Breast epithelium (tissue), 4 donors: ENCODE measurements around the gene CFD. TPM values are rescaled to one million over a fixed set of nuclear protein-coding genes. Genes with fewer than 3 reads are reported as not detected.
A peak's percentile ranks its signal among the peaks of the same experiment; 100 is the strongest.

ENCODE experiments used
- DNase-seq, 2 donors: peaks; one replicate each; pipeline ENCODE4 v3.0.0-alpha.2; 2019; ENCODE audit warnings: low spot score in 2 of 2
- H3K27ac ChIP-seq, 2 donors: fragments of 200-600 bp; sonication (generic) in 1 of 2; one replicate each; pipeline ENCODE4 v1.5.1; 2016 to 2019; ENCODE audit warnings: mild to moderate bottlenecking in 1 of 2
- H3K27me3 ChIP-seq, 2 donors: fragments of 200-600 bp; sonication (generic) in 1 of 2; one replicate each; pipeline versions ENCODE4 v1.5.1 to v1.6.0; 2017 to 2019; ENCODE audit warnings: control low read depth in 1 of 2, mild to moderate bottlenecking in 1 of 2
- H3K36me3 ChIP-seq: fragments of 200-600 bp; one replicate; pipeline ENCODE4 v1.5.1; 2019
- H3K4me1 ChIP-seq, 2 donors: fragments of 200-600 bp; sonication (generic); one replicate each; pipeline ENCODE4 v1.5.1; 2016 to 2019; ENCODE audit warnings: control low read depth in 1 of 2
- H3K4me3 ChIP-seq, 3 donors: fragments of 200-600 bp; sonication (generic); 1 replicate in 2 of 3; 2 replicates in 1 of 3; pipeline ENCODE4 v1.5.1; 2016 to 2019; ENCODE audit warnings: mild to moderate bottlenecking in 3 of 3, moderate library complexity in 2 of 3
- H3K9me3 ChIP-seq, 2 donors: fragments of 200-600 bp; sonication (generic) in 1 of 2; one replicate each; pipeline ENCODE4 v1.5.1; 2016 to 2019; ENCODE audit warnings: control low read depth in 1 of 2
- CTCF ChIP-seq, 3 donors: fragments of 450-650 bp; IDR thresholded peaks; one replicate each; pipeline ENCODE4 v1.5.1; 2016 to 2017; ENCODE audit warnings: antibody characterized with exemption in 3 of 3, mild to moderate bottlenecking in 3 of 3, moderate library complexity in 3 of 3
- POLR2A ChIP-seq: fragments of 450-650 bp; IDR thresholded peaks from one replicate; pipeline ENCODE4 v1.6.1; 2016; ENCODE audit warnings: antibody characterized with exemption, mild to moderate bottlenecking, moderate library complexity
- POLR2AphosphoS5 ChIP-seq, 3 donors: sonication (generic); formaldehyde crosslinking; IDR thresholded peaks; one replicate each; pipeline ENCODE4 v1.6.1; 2017; ENCODE audit warnings: antibody characterized with exemption in 3 of 3
- intact Hi-C: fragments of 100-400 bp; cut with DNase I; formaldehyde crosslinking; loops from one replicate; pipeline ENCODE4 v1.15.1; 2023; ENCODE audit warnings: low total_unique reads
- total RNA-seq, 3 donors: library from RNA; depleted of rRNA; stranded (reverse); fragments of >200 nt; gene quantifications; one replicate each; pipeline ENCODE4 v1.1.0, GENCODE V29; 2016

CFD gene
- total RNA-seq, 3 donors from 2014 or later = 345 to 6,770 (median 797) TPM

DNA sequence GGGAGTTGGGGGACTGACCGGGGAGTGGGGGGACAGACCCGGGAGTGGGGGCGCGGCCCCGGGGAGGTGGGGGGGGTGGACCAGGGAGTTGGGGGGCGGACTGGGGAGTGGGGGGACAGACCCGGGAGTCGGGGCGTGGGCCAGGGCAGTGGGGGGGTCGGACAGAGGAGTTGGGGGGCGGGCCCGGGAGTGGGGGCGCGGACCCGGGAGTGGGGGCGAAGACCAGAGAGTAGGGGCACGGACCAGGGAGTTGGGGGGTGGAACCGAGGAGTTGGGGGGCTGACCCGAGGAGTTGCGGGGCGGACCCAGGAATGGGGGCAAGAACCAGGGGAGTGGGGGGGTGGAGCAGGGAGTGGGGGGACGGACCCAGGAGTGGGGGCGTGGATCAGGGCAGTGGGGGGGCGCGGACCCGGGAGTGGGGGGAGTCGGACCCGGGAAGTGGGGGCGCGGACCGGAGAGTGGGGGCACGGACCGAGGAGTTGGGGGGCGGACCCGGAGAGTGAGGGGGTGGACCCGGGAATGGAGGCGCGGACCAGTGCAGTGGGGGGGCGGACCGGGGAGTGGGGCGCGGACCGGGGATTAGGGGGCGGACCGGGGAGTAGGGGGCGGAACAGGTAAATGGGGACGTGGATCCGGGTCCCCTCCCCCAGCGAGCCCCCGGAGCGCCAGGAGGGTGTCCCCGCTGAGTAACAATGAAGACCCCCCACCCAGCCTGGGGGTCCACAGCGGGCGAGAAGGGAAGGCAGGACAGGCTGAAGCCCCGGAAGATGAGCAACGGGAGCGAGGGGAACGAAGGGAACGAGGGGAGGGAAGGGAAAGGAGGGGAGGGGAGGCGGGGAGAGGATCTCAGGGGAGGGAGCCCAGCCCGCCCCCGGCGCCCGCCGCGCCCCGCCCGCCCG lies 53.0 kb downstream of the CFD start:
- intact Hi-C loops = no loop called here
- peaks cover 0 to 6% of the 10 kb centered on the region in 2 donors for H3K27me3 ChIP-seq

More for the DNA sequence above, 53.0 kb downstream of the CFD start:
- peak overlapping the region; percentile 80 to 98 (median 85) for H3K4me3 ChIP-seq
- no peaks in the 10 kb centered on the region for H3K9me3 ChIP-seq
- DNase-seq = peak in 1 of 2 donors; percentile 41
- no peaks in the 10 kb centered on the region for H3K36me3 ChIP-seq
- TF ChIP-seq POLR2A (no peak), POLR2AphosphoS5 (IDR thresholded peaks at IDR 0.05) (no peak), CTCF (IDR thresholded peaks at IDR 0.05) (no peak)
- H3K27ac ChIP-seq = peak overlapping the region; percentile 96 to 98
- peaks cover 3 to 8% of the 10 kb centered on the region in 2 donors for H3K4me1 ChIP-seq

Other genes starting within 250 kb of the CFD start
- gene POLRMT, start 226.1 kb upstream of the CFD start, total RNA-seq = 10 to 100 TPM; 21.9 to 34.7 (median 28.2) TPM
- under 1 TPM in 2 of 3 donors, not detected in 1; 0.33 to 0.48 TPM for gene FGF22, start 219.8 kb upstream of the CFD start, total RNA-seq
- 10 to 100 TPM; 41.1 to 46.5 (median 46.2) TPM for gene RNF126, start 196.4 kb upstream of the CFD start, total RNA-seq
- gene FSTL3, start 183.3 kb upstream of the CFD start, total RNA-seq = 100 to 1,000 TPM in 2 of 3 donors, 10 to 100 TPM in 1; 37.8 to 198 (median 111) TPM
- not detected for gene PRSS57, start 164.2 kb upstream of the CFD start, total RNA-seq
- gene PALM, start 150.7 kb upstream of the CFD start, total RNA-seq = 10 to 100 TPM; 16.1 to 61.0 (median 35.1) TPM
- gene MISP, start 108.6 kb upstream of the CFD start, total RNA-seq = 1 to 10 TPM in 2 of 3 donors, under 1 TPM in 1; 0.16 to 3.6 (median 2.5) TPM
- 100 to 1,000 TPM in 2 of 3 donors, 10 to 100 TPM in 1; 92.0 to 147 (median 131) TPM for gene PTBP1, start 62.2 kb upstream of the CFD start, total RNA-seq
- gene PLPPR3, start 37.7 kb upstream of the CFD start, total RNA-seq = 1 to 10 TPM in 2 of 3 donors, not detected in 1; 6.9 to 9.1 TPM
- under 1 TPM in 1 of 3 donors, not detected in 2; 0.29 TPM for gene AZU1, start 31.8 kb upstream of the CFD start, total RNA-seq
- gene PRTN3, start 18.7 kb upstream of the CFD start, total RNA-seq = 1 to 10 TPM in 1 of 3 donors, under 1 TPM in 1, not detected in 1; 0.44 to 1.1 TPM
- 1 to 10 TPM in 2 of 3 donors, under 1 TPM in 1; 0.98 to 5.0 (median 1.0) TPM for gene ELANE, start 7.4 kb upstream of the CFD start, total RNA-seq
- 10 to 100 TPM; 14.9 to 33.1 (median 32.8) TPM for gene MED16, start 33.5 kb downstream of the CFD start, total RNA-seq
- gene RNU6-9, start 33.8 kb downstream of the CFD start, total RNA-seq = not detected
- gene R3HDM4, start 53.6 kb downstream of the CFD start, total RNA-seq = 10 to 100 TPM; 31.8 to 41.6 (median 41.0) TPM
- gene KISS1R, start 57.7 kb downstream of the CFD start, total RNA-seq = under 1 TPM in 2 of 3 donors, not detected in 1; 0.15 to 0.33 TPM
- 10 to 100 TPM in 1 of 3 donors, 1 to 10 TPM in 2; 3.5 to 11.1 (median 4.8) TPM for gene ARID3A, start 66.4 kb downstream of the CFD start, total RNA-seq
- 10 to 100 TPM; 19.2 to 69.2 (median 49.8) TPM for gene WDR18, start 124.7 kb downstream of the CFD start, total RNA-seq
- 1 to 10 TPM in 1 of 3 donors, not detected in 2; 2.6 TPM for gene GRIN3B, start 140.8 kb downstream of the CFD start, total RNA-seq
- 100 to 1,000 TPM; 112 to 156 (median 153) TPM for gene TMEM259, start 161.5 kb downstream of the CFD start, total RNA-seq
- not detected for gene RNU6-2, start 161.9 kb downstream of the CFD start, total RNA-seq
- 10 to 100 TPM; 70.4 to 74.1 (median 70.7) TPM for gene CNN2, start 166.9 kb downstream of the CFD start, total RNA-seq
- gene ABCA7, start 180.4 kb downstream of the CFD start, total RNA-seq = 10 to 100 TPM in 2 of 3 donors, 1 to 10 TPM in 1; 8.0 to 31.8 (median 26.5) TPM
- 10 to 100 TPM; 18.7 to 43.2 (median 23.9) TPM for gene ARHGAP45, start 207.5 kb downstream of the CFD start, total RNA-seq
- gene POLR2E, start 235.7 kb downstream of the CFD start, total RNA-seq = 100 to 1,000 TPM in 1 of 3 donors, 10 to 100 TPM in 2; 65.9 to 175 (median 89.1) TPM
- gene GPX4, start 244.3 kb downstream of the CFD start, total RNA-seq = 1,000 to 10,000 TPM in 1 of 3 donors, 100 to 1,000 TPM in 2; 357 to 1,796 (median 492) TPM